Measurements from ENCODE around the gene RESP18. TPM values are rescaled to one million over a fixed set of nuclear protein-coding genes. Genes with fewer than 3 reads are reported as not detected.
A peak's percentile ranks its signal among the peaks of the same experiment; 100 is the strongest.

Gene RESP18
- total and polyA plus RNA-seq, 2 donors (not counting 1 experiment from before 2014, with no cell fraction given), result not detected

GRCh38 chr2:219277703-219278654 is 54.6 kb downstream of the RESP18 start:
- H2AFZ ChIP-seq (ENCODE audit: insufficient read depth, low read depth, low read length, poor library complexity, severe bottlenecking), result peak overlapping the region; percentile 63
- peak overlapping the region; percentile 98 to 100 for H3K27ac ChIP-seq (ENCODE audit: low read length in 2 of 2)
- Mint-ChIP-seq H3K27me3 (no peaks in the 10 kb centered on the region), H3K4me1 (peaks cover 52% of the 10 kb centered on the region), H3K27ac (peak overlapping the region; percentile 96), H3K4me3 (peak overlapping the region; percentile 92), H3K9me3 (ENCODE audit: insufficient read depth) (no peaks in the 10 kb centered on the region)
- peak overlapping the region; percentile 65 for H3K9ac ChIP-seq (ENCODE audit: low read length)
- peaks cover 2 to 29% of the 10 kb centered on the region in 2 experiments for H3K36me3 ChIP-seq (replicated peaks in 1 of 2; ENCODE audit: control extremely low read depth in 1 of 2, control insufficient read depth in 1 of 2, extremely low read depth in 1 of 2, insufficient read depth in 2 of 2, low read length in 1 of 2)
- WGBS (ENCODE audit: insufficient coverage), result 13% methylated on average over 23 of the region's 25 CpGs
- H3K9me3 ChIP-seq (ENCODE audit: control extremely low read depth in 1 of 3, control insufficient read depth in 2 of 3, insufficient read depth in 1 of 3, low read length in 2 of 3), result no peaks in the 10 kb centered on the region
- no peaks in the 10 kb centered on the region for H3K27me3 ChIP-seq (replicated peaks in 1 of 4; ENCODE audit: control extremely low read depth in 1 of 4, control insufficient read depth in 3 of 4, insufficient read depth in 4 of 4, low read length in 3 of 4)
- ATAC-seq (ENCODE audit: low read depth), result peak; percentile 15
- ChIA-PET CTCF (interaction anchor here (0.9 to 15.8 kb wide), 21 partner anchors 9 to 618 kb away, joined by 3 to 239 read pairs (median 7); partner anchors contain the start of genes ANKZF1, ATG9A, BCS1L and CNPPD1), POLR2A (interaction anchor here (0.6 to 7.2 kb wide), 17 partner anchors 16 to 404 kb away, joined by 3 to 106 read pairs (median 9); partner anchors contain the start of genes ABCB6, ANKZF1, ATG9A and CNPPD1)
- TF ChIP-seq, protein P1, sequence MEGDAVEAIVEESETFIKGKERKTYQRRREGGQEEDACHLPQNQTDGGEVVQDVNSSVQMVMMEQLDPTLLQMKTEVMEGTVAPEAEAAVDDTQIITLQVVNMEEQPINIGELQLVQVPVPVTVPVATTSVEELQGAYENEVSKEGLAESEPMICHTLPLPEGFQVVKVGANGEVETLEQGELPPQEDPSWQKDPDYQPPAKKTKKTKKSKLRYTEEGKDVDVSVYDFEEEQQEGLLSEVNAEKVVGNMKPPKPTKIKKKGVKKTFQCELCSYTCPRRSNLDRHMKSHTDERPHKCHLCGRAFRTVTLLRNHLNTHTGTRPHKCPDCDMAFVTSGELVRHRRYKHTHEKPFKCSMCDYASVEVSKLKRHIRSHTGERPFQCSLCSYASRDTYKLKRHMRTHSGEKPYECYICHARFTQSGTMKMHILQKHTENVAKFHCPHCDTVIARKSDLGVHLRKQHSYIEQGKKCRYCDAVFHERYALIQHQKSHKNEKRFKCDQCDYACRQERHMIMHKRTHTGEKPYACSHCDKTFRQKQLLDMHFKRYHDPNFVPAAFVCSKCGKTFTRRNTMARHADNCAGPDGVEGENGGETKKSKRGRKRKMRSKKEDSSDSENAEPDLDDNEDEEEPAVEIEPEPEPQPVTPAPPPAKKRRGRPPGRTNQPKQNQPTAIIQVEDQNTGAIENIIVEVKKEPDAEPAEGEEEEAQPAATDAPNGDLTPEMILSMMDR (IDR thresholded peaks at IDR 0.05), result peak; percentile 98
- TF ChIP-seq EZH2 (IDR thresholded peaks at IDR 0.05; ENCODE audit: borderline replicate concordance, insufficient read depth, low read depth, low read length, poor library complexity, severe bottlenecking), result no peak
- H3K79me2 ChIP-seq (ENCODE audit: control insufficient read depth, insufficient read depth, low read length), result peaks cover 36% of the 10 kb centered on the region
- H3K4me3 ChIP-seq (ENCODE audit: control extremely low read depth in 1 of 5, extremely low read depth in 1 of 5, insufficient read depth in 1 of 5, low read depth in 2 of 5, low read length in 4 of 5), result peak overlapping the region; percentile 46 to 77 (median 67)
- intact Hi-C loops (cut with micrococcal nuclease), result loop anchor here (2.0 to 10.0 kb wide), 5 partner anchors 33 to 397 kb away; partner anchors contain the start of genes GLB1L, GMPPA, STK11IP and STK16
- peaks cover 24% of the 10 kb centered on the region for H4K20me1 ChIP-seq (ENCODE audit: control insufficient read depth, insufficient read depth, low read length, poor library complexity, severe bottlenecking)
- peak overlapping the region; percentile 93 for H3K4me2 ChIP-seq (replicated peaks; ENCODE audit: low read depth, low read length, poor library complexity, severe bottlenecking)
- peaks cover 32 to 48% of the 10 kb centered on the region in 2 donors for H3K4me1 ChIP-seq (ENCODE audit: control insufficient read depth in 2 of 2, insufficient read depth in 2 of 2, low read length in 2 of 2)
- DNase-seq, result peak; percentile 88

Small RNA genes lying within 50 kb of the gene (small RNA-seq; reads per million reads assigned to genes)
- gene AC053503.3 (ENCODE audit: insufficient read length, low read depth, low replicate concordance) (not detected), gene MIR153-1 (ENCODE audit: insufficient read length, low read depth, low replicate concordance) (not detected)

Other genes with a start within 250 kb of the RESP18 start
- 20.3 and 25.0 TPM in 2 replicates for gene NHEJ1, start 171.9 kb downstream of the RESP18 start, total RNA-seq
- gene NHEJ1, start 171.9 kb downstream of the RESP18 start, polyA plus RNA-seq, result 13.0 and 14.9 TPM in 2 replicates
- gene SLC23A3, start 162.7 kb downstream of the RESP18 start, total RNA-seq, result 15.2 and 16.6 TPM in 2 replicates
- 2.2 and 2.4 TPM in 2 replicates for gene SLC23A3, start 162.7 kb downstream of the RESP18 start, polyA plus RNA-seq
- 146 and 150 TPM in 2 replicates for gene CNPPD1, start 155.8 kb downstream of the RESP18 start, total RNA-seq
- gene CNPPD1, start 155.8 kb downstream of the RESP18 start, polyA plus RNA-seq, result 159 and 204 TPM in 2 replicates
- 86.3 and 102 TPM in 2 replicates for gene RETREG2, start 154.5 kb downstream of the RESP18 start, total RNA-seq
- gene RETREG2, start 154.5 kb downstream of the RESP18 start, polyA plus RNA-seq, result 45.4 and 46.7 TPM in 2 replicates
- 55.2 and 58.7 TPM in 2 replicates for gene ZFAND2B, start 126.0 kb downstream of the RESP18 start, total RNA-seq
- 115 and 116 TPM in 2 replicates for gene ZFAND2B, start 126.0 kb downstream of the RESP18 start, polyA plus RNA-seq
- 10.5 and 12.3 TPM in 2 replicates for gene ABCB6, start 113.8 kb downstream of the RESP18 start, total RNA-seq
- gene ABCB6, start 113.8 kb downstream of the RESP18 start, polyA plus RNA-seq, result 11.6 and 15.3 TPM in 2 replicates
- gene ATG9A, start 103.1 kb downstream of the RESP18 start, total RNA-seq, result 59.4 and 65.5 TPM in 2 replicates
- gene ATG9A, start 103.1 kb downstream of the RESP18 start, polyA plus RNA-seq, result 41.8 and 42.7 TPM in 2 replicates
- gene ANKZF1, start 102.9 kb downstream of the RESP18 start, total RNA-seq, result 181 and 199 TPM in 2 replicates
- 152 and 180 TPM in 2 replicates for gene ANKZF1, start 102.9 kb downstream of the RESP18 start, polyA plus RNA-seq
- gene GLB1L, start 87.3 kb downstream of the RESP18 start, total RNA-seq, result 3.9 and 4.1 TPM in 2 replicates
- 2.4 and 2.9 TPM in 2 replicates for gene GLB1L, start 87.3 kb downstream of the RESP18 start, polyA plus RNA-seq
- gene STK16, start 87.3 kb downstream of the RESP18 start, total RNA-seq, result 29.0 and 29.3 TPM in 2 replicates
- 46.9 and 60.1 TPM in 2 replicates for gene STK16, start 87.3 kb downstream of the RESP18 start, polyA plus RNA-seq
- gene TUBA4B, start 79.5 kb downstream of the RESP18 start, total RNA-seq, result not detected in 2 replicates
- gene TUBA4B, start 79.5 kb downstream of the RESP18 start, polyA plus RNA-seq, result 0.12 TPM in 1 of 2 replicates, not detected in the other
- 196 and 213 TPM in 2 replicates for gene TUBA4A, start 78.8 kb downstream of the RESP18 start, total RNA-seq
- gene TUBA4A, start 78.8 kb downstream of the RESP18 start, polyA plus RNA-seq, result 155 and 338 TPM in 2 replicates
- 169 and 184 TPM in 2 replicates for gene DNAJB2, start 53.4 kb downstream of the RESP18 start, total RNA-seq
- gene DNAJB2, start 53.4 kb downstream of the RESP18 start, polyA plus RNA-seq, result 127 and 222 TPM in 2 replicates
- gene PTPRN, start 23.3 kb downstream of the RESP18 start, total RNA-seq, result not detected in 2 replicates
- 0.04 and 0.09 TPM in 2 replicates for gene PTPRN, start 23.3 kb downstream of the RESP18 start, polyA plus RNA-seq
- 91.1 and 91.7 TPM in 2 replicates for gene DNPEP, start 55.2 kb upstream of the RESP18 start, total RNA-seq
- gene DNPEP, start 55.2 kb upstream of the RESP18 start, polyA plus RNA-seq, result 82.6 and 97.4 TPM in 2 replicates
- not detected in 2 replicates for gene DES, start 85.6 kb upstream of the RESP18 start, total RNA-seq
- not detected in 2 replicates for gene DES, start 85.6 kb upstream of the RESP18 start, polyA plus RNA-seq
- 0.10 and 0.74 TPM in 2 replicates for gene SPEG, start 102.1 kb upstream of the RESP18 start, total RNA-seq
- 0.03 and 0.95 TPM in 2 replicates for gene SPEG, start 102.1 kb upstream of the RESP18 start, polyA plus RNA-seq
- 27.8 and 32.0 TPM in 2 replicates for gene GMPPA, start 166.1 kb upstream of the RESP18 start, total RNA-seq
- 67.9 and 68.8 TPM in 2 replicates for gene GMPPA, start 166.1 kb upstream of the RESP18 start, polyA plus RNA-seq
- gene ASIC4, start 181.7 kb upstream of the RESP18 start, total RNA-seq, result not detected in 2 replicates
- gene ASIC4, start 181.7 kb upstream of the RESP18 start, polyA plus RNA-seq, result 0.03 TPM in 1 of 2 replicates, not detected in the other
- gene CHPF, start 211.1 kb upstream of the RESP18 start, total RNA-seq, result 1.2 and 1.3 TPM in 2 replicates
- 5.2 and 8.7 TPM in 2 replicates for gene CHPF, start 211.1 kb upstream of the RESP18 start, polyA plus RNA-seq
- 0.39 TPM in 1 of 2 replicates, not detected in the other for gene TMEM198, start 211.3 kb upstream of the RESP18 start, total RNA-seq
- gene TMEM198, start 211.3 kb upstream of the RESP18 start, polyA plus RNA-seq, result 1.1 and 2.3 TPM in 2 replicates
- gene OBSL1, start 238.8 kb upstream of the RESP18 start, total RNA-seq, result not detected in 2 replicates
- gene OBSL1, start 238.8 kb upstream of the RESP18 start, polyA plus RNA-seq, result 0.12 TPM in 1 of 2 replicates, not detected in the other
- not detected in 2 replicates for gene INHA, start 239.6 kb upstream of the RESP18 start, total RNA-seq
- not detected in 2 replicates for gene INHA, start 239.6 kb upstream of the RESP18 start, polyA plus RNA-seq